HepG2 (cell line): ENCODE data around the gene PPFIA3. TPM values are rescaled to one million over a fixed set of nuclear protein-coding genes. Genes with fewer than 3 reads are reported as not detected.

Experiments used
- ADNP ChIP-seq: sonication (generic); formaldehyde crosslinking; IDR thresholded peaks from 2 replicates; pipeline ENCODE4 v1.4.0; 2020; ENCODE audit warnings: missing genetic modification reagents
- AGO1 ChIP-seq: fragments of 200-400 bp; formaldehyde crosslinking; IDR thresholded peaks from 2 replicates; pipeline ENCODE4 v1.6.1; 2017; ENCODE audit warnings: mild to moderate bottlenecking, low read depth, low read length, moderate library complexity; ENCODE audit not compliant: poor library complexity, severe bottlenecking
- ARID5B ChIP-seq: IDR thresholded peaks from 2 replicates; pipeline ENCODE4 v1.4.0; 2020; ENCODE audit warnings: mild to moderate bottlenecking, missing genetic modification reagents
- ATF7 ChIP-seq, 2 experiments: fragments of 450-650 bp in 1 of 2; sonication (generic) in 1 of 2; formaldehyde crosslinking in 1 of 2; IDR thresholded peaks; 2 replicates each; pipeline versions ENCODE4 v1.4.0 to v1.6.1; 2016 to 2020; ENCODE audit warnings: antibody characterized with exemption in 1 of 2, mild to moderate bottlenecking in 1 of 2, missing genetic modification reagents in 1 of 2
- JUN ChIP-seq: sonication (generic); formaldehyde crosslinking; IDR thresholded peaks from 2 replicates; pipeline ENCODE4 v1.4.0; 2020; ENCODE audit warnings: mild to moderate bottlenecking, missing genetic modification reagents
- MTF2 ChIP-seq: sonication (generic); formaldehyde crosslinking; IDR thresholded peaks from 2 replicates; pipeline ENCODE4 v1.5.0; 2020; ENCODE audit warnings: missing genetic modification reagents, borderline replicate concordance
- NFIC ChIP-seq: IDR thresholded peaks from 2 replicates; pipeline ENCODE4 v1.6.1; 2012; ENCODE audit warnings: mild to moderate bottlenecking, low read length, inconsistent platforms
- NFRKB ChIP-seq: fragments of 450-650 bp; IDR thresholded peaks from 2 replicates; pipeline ENCODE4 v1.6.1; 2017
- NR2F2 ChIP-seq: IDR thresholded peaks from 2 replicates; pipeline ENCODE4 v1.6.1; 2012; ENCODE audit warnings: low read depth, inconsistent platforms, borderline replicate concordance
- REXO4 ChIP-seq: sonication (generic); formaldehyde crosslinking; IDR thresholded peaks from 2 replicates; pipeline ENCODE4 v1.8.0; 2022; ENCODE audit warnings: missing genetic modification reagents, mild to moderate bottlenecking, borderline replicate concordance
- TERF1 ChIP-seq: sonication (generic); formaldehyde crosslinking; IDR thresholded peaks from 2 replicates; pipeline ENCODE4 v1.8.0; 2022; ENCODE audit warnings: mild to moderate bottlenecking, missing genetic modification reagents, moderate library complexity
- ZKSCAN8 ChIP-seq: IDR thresholded peaks from 2 replicates; pipeline ENCODE4 v1.6.1; 2016; ENCODE audit warnings: borderline replicate concordance, missing genetic modification reagents, missing compliant biosample characterization
- ZNF253 ChIP-seq: sonication (generic); formaldehyde crosslinking; IDR thresholded peaks from 2 replicates; pipeline ENCODE4 v1.8.0; 2022; ENCODE audit warnings: mild to moderate bottlenecking, missing genetic modification reagents, borderline replicate concordance
- ZNF484 ChIP-seq: sonication (generic); formaldehyde crosslinking; IDR thresholded peaks from 2 replicates; pipeline ENCODE4 v1.5.1; 2020; ENCODE audit warnings: mild to moderate bottlenecking, low read depth, missing genetic modification reagents, borderline replicate concordance
- ZNF530 ChIP-seq: sonication (generic); formaldehyde crosslinking; IDR thresholded peaks from 2 replicates; pipeline ENCODE4 v1.5.0; 2020; ENCODE audit warnings: low read depth, mild to moderate bottlenecking, missing genetic modification reagents
- ZNF569 ChIP-seq: sonication (generic); formaldehyde crosslinking; IDR thresholded peaks from 2 replicates; pipeline ENCODE4 v1.5.0; 2020; ENCODE audit warnings: mild to moderate bottlenecking, missing genetic modification reagents, moderate library complexity, borderline replicate concordance
- ZNF7 ChIP-seq: IDR thresholded peaks from 2 replicates; pipeline ENCODE4 v1.6.1; 2016; ENCODE audit warnings: missing biosample characterization, missing genetic modification reagents
- polyA plus RNA-seq, 8 experiments: library from polyadenylated mRNA; depleted of rRNA in 3 of 8; stranded (reverse) in 7 of 8; unstranded in 1 of 8; fragments of >200 nt; fragmentation: Illumina TruSeq in 4 of 8; extraction: Trizol in 4 of 8; gene quantifications; 2 replicates each; pipeline versions ENCODE4 v1.2.1 to v1.2.3, GENCODE V29; 2011 to 2016; ENCODE audit warnings: low read depth in 4 of 8, missing spikeins in 1 of 8, mixed read lengths in 1 of 8; ENCODE audit not compliant: insufficient read depth in 1 of 8
- total RNA-seq, 5 experiments: library from RNA; depleted of rRNA; stranded (reverse); fragments of >200 nt; fragmentation: Illumina TruSeq; extraction: Trizol; gene quantifications; 2 replicates each; pipeline ENCODE4 v1.2.3, GENCODE V29; 2016; ENCODE audit warnings: low read depth in 1 of 5
- TF ChIP-seq, protein P1 (sequence below): fragments of 450-650 bp; IDR thresholded peaks from 2 replicates; pipeline ENCODE4 v1.6.1; 2017

Gene PPFIA3
- total and polyA plus RNA-seq, 2 of the 13 experiments (the other 11 are each of a cell fraction or from before 2014, with no cell fraction given), result 6.7 to 8.6 TPM

DNA sequence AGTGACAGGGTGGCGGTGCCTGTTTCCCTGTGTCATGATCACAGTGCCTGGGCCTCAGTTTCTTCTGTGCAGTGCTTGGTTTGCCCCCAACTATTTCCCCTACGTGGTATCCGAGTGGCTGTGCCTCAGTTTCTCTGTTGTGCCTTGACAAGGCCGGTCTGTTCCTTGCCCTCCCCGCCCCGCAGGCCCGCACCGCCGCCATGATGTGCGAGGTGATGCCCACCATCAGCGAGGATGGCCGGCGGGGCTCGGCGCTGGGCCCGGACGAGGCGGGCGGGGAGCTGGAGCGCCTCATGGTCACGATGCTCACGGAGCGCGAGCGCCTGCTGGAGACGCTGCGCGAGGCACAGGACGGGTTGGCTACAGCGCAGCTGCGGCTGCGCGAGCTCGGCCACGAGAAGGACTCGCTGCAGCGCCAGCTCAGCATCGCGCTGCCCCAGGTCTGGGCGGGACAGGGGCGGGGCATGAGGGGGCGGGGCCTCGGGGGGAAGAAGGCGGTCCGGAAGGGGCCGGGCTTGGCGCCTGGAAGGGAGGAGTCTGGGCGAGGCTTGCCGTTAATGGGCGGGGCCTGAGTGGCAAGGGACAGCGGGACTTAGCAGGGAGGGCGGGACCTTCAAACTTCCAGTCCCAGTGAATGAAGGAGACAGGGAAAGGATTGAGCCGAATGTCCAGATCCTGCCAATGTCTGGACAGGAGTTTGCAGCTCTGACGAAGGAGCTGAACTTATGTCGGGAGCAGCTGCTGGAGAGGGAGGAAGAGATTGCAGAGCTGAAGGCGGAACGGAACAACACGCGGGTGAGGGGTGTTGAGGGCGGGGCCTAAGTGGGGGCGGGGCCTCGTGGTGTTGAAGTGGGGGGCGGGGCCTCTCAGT, 8.6 kb downstream of the PPFIA3 start (continued):
- peak; percentile 96 for TF ChIP-seq TERF1 (CRISPR knock-in tag)
- TF ChIP-seq ZNF253 (CRISPR knock-in tag), result peak; percentile 99
- TF ChIP-seq NR2F2, result no peak
- TF ChIP-seq, protein P1, sequence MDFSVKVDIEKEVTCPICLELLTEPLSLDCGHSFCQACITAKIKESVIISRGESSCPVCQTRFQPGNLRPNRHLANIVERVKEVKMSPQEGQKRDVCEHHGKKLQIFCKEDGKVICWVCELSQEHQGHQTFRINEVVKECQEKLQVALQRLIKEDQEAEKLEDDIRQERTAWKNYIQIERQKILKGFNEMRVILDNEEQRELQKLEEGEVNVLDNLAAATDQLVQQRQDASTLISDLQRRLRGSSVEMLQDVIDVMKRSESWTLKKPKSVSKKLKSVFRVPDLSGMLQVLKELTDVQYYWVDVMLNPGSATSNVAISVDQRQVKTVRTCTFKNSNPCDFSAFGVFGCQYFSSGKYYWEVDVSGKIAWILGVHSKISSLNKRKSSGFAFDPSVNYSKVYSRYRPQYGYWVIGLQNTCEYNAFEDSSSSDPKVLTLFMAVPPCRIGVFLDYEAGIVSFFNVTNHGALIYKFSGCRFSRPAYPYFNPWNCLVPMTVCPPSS, result no peak
- TF ChIP-seq MTF2 (CRISPR knock-in tag), result no peak
- TF ChIP-seq AGO1, result no peak
- TF ChIP-seq ZNF530 (CRISPR knock-in tag), result peak; percentile 91; the same call in 1 of the 2 replicates
- TF ChIP-seq ZNF569 (CRISPR knock-in tag), result no peak
- TF ChIP-seq NFRKB, result no peak
- TF ChIP-seq ZKSCAN8, result peak; percentile 54
- TF ChIP-seq NFIC, result no peak
- TF ChIP-seq ZNF7 (CRISPR knock-in tag), result peak; percentile 44; the same call in 1 of the 2 replicates
- peak; percentile 60; the same call in 1 of the 2 replicates for TF ChIP-seq ADNP
- peak; percentile 84 for TF ChIP-seq ARID5B (CRISPR knock-in tag)
- TF ChIP-seq ZNF484 (CRISPR knock-in tag), result peak; percentile 90; the same call in 1 of the 2 replicates
- peak; percentile 89; the same call in 1 of the 2 replicates for TF ChIP-seq JUN (CRISPR knock-in tag)
- peak; percentile 98 for TF ChIP-seq REXO4 (CRISPR knock-in tag)
- no peak for TF ChIP-seq ATF7 (IDR thresholded peaks at IDR 0.05)
- peak; percentile 87 for TF ChIP-seq ATF7 (CRISPR knock-in tag; IDR thresholded peaks at IDR 0.05)
